ENCODE results near the gene SLIT3.

SLIT3 gene

GRCh38 chr5:169298193-169298592, 2.7 kb downstream of the SLIT3 start:
- no peak for DNase-seq

- DNase-seq, result no peak
Observed at GRCh38 chr5:169296419-169297143, 4.4 kb downstream of the SLIT3 start.

- DNase-seq, result no peak
Observed at GRCh38 chr5:169295306-169295705, 5.6 kb downstream of the SLIT3 start.

- no peak for DNase-seq
Observed at GRCh38 chr5:169294621-169295020, 6.3 kb downstream of the SLIT3 start.

- DNase-seq, result no peak
Observed at GRCh38 chr5:169291877-169292276, 9.1 kb downstream of the SLIT3 start.

GRCh38 chr5:169290895-169291294, 10.0 kb downstream of the SLIT3 start:
- no peak for DNase-seq

- DNase-seq, result no peak
Observed at GRCh38 chr5:169289520-169289919, 11.4 kb downstream of the SLIT3 start.

GRCh38 chr5:169288066-169288930, 12.6 kb downstream of the SLIT3 start:
- no peak for DNase-seq

- DNase-seq, result no peak
Observed at GRCh38 chr5:169287529-169287928, 13.4 kb downstream of the SLIT3 start.

- DNase-seq, result no peak
Observed at GRCh38 chr5:169286572-169287300, 14.2 kb downstream of the SLIT3 start.

- no peak for DNase-seq
Observed at GRCh38 chr5:169283887-169284286, 17.1 kb downstream of the SLIT3 start.

GRCh38 chr5:169281625-169282024, 19.3 kb downstream of the SLIT3 start:
- no peak for DNase-seq

GRCh38 chr5:169280696-169281095, 20.2 kb downstream of the SLIT3 start:
- DNase-seq, result no peak

- DNase-seq, result no peak
Observed at GRCh38 chr5:169280286-169280685, 20.7 kb downstream of the SLIT3 start.

- no peak for DNase-seq
Observed at GRCh38 chr5:169279125-169279524, 21.8 kb downstream of the SLIT3 start.

GRCh38 chr5:169273881-169274280, 27.1 kb downstream of the SLIT3 start:
- DNase-seq, result no peak

GRCh38 chr5:169273451-169273850, 27.5 kb downstream of the SLIT3 start:
- no peak for DNase-seq

GRCh38 chr5:169272731-169273427, 28.1 kb downstream of the SLIT3 start:
- DNase-seq, result no peak

- DNase-seq, result no peak
Observed at GRCh38 chr5:169272111-169272510, 28.8 kb downstream of the SLIT3 start.

- DNase-seq, result no peak
Observed at GRCh38 chr5:169270827-169271226, 30.1 kb downstream of the SLIT3 start.

- DNase-seq, result no peak
Observed at GRCh38 chr5:169268019-169268418, 32.9 kb downstream of the SLIT3 start.

GRCh38 chr5:169265888-169266287, 35.1 kb downstream of the SLIT3 start:
- peak in 1 of 2 experiments; percentile 9 for DNase-seq

- no peak for DNase-seq
Observed at GRCh38 chr5:169263591-169263990, 37.3 kb downstream of the SLIT3 start.

Measured in Kasumi-1 (cell line).